Measurements from ENCODE around the gene ARHGAP24. TPM values are rescaled to one million over a fixed set of nuclear protein-coding genes. Genes with fewer than 3 reads are reported as not detected.

Gene ARHGAP24
- total RNA-seq, 6 experiments from 2014 or later, result 4.0 to 7.3 (median 6.1) TPM

DNA sequence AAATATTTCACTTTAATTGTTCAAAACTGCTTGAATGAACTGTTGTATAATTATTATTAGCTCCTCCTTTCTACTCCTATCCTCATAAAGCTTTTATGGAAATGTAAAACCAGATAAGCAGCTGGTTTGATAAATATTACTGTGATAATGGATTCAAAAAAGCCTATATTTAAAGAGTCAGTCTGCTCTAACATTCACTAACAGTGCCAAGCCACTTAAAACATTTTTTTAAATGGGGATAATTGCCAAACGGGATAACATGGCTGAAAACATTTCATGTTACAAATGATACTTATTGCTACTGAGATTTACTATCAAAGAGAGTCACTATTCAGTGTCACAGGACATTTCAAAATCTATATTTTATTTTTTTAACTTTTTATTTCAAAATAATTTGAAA is 17.4 kb downstream of the ARHGAP24 start:
- 35% methylated on average over 1 of the region's 1 CpG for WGBS (ENCODE audit: insufficient coverage, low coverage, low lambda C conversion rate, missing lambda C conversion rate)
- Histone ChIP-seq H3K4me1 (no peaks in the 10 kb centered on the region), H3K9me3 (no peaks in the 10 kb centered on the region), H3K27ac (no peak overlapping the region), H3K27me3 (no peaks in the 10 kb centered on the region), H3K36me3 (no peaks in the 10 kb centered on the region), H3K4me3 (no peak overlapping the region)
- DNase-seq (no peak), ATAC-seq (no peak)
- TF ChIP-seq, protein P1, sequence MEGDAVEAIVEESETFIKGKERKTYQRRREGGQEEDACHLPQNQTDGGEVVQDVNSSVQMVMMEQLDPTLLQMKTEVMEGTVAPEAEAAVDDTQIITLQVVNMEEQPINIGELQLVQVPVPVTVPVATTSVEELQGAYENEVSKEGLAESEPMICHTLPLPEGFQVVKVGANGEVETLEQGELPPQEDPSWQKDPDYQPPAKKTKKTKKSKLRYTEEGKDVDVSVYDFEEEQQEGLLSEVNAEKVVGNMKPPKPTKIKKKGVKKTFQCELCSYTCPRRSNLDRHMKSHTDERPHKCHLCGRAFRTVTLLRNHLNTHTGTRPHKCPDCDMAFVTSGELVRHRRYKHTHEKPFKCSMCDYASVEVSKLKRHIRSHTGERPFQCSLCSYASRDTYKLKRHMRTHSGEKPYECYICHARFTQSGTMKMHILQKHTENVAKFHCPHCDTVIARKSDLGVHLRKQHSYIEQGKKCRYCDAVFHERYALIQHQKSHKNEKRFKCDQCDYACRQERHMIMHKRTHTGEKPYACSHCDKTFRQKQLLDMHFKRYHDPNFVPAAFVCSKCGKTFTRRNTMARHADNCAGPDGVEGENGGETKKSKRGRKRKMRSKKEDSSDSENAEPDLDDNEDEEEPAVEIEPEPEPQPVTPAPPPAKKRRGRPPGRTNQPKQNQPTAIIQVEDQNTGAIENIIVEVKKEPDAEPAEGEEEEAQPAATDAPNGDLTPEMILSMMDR (IDR thresholded peaks at IDR 0.05), result no peak
- no peak for TF ChIP-seq POLR2A (IDR thresholded peaks at IDR 0.05)
- intact Hi-C loops (cut with DNase I), result no loop called here

DNA sequence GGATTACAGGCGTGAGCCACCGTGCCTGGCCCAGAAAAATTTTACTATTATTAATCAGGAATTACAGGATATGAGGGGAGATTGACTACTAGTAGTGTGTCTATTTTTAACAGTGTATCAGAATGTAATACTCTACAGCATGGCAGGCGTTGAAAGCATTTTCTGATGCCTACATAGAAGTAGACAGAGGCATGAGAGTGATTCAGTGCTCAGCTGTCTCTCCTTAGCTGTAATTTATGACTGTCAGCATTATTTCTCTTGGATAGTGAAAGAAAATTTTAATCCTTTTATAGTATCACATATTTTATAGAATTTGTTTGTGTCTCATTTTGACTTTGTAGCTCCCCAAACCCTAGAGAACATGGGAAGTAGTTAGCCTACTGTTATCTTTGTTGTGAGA is 20.7 kb downstream of the ARHGAP24 start:
- WGBS (ENCODE audit: insufficient coverage, low coverage, low lambda C conversion rate, missing lambda C conversion rate), result 71% methylated on average over 3 of the region's 3 CpGs
- DNase-seq (no peak), ATAC-seq (no peak)
- no peaks in the 10 kb centered on the region for H3K9me3 ChIP-seq
- H3K36me3 ChIP-seq, result no peaks in the 10 kb centered on the region
- TF ChIP-seq, protein P1 (IDR thresholded peaks at IDR 0.05), result no peak
- no peaks in the 10 kb centered on the region for H3K27me3 ChIP-seq
- intact Hi-C loops (cut with DNase I), result no loop called here
- no peak overlapping the region for H3K4me3 ChIP-seq
- no peaks in the 10 kb centered on the region for H3K4me1 ChIP-seq
- H3K27ac ChIP-seq, result no peak overlapping the region

DNA sequence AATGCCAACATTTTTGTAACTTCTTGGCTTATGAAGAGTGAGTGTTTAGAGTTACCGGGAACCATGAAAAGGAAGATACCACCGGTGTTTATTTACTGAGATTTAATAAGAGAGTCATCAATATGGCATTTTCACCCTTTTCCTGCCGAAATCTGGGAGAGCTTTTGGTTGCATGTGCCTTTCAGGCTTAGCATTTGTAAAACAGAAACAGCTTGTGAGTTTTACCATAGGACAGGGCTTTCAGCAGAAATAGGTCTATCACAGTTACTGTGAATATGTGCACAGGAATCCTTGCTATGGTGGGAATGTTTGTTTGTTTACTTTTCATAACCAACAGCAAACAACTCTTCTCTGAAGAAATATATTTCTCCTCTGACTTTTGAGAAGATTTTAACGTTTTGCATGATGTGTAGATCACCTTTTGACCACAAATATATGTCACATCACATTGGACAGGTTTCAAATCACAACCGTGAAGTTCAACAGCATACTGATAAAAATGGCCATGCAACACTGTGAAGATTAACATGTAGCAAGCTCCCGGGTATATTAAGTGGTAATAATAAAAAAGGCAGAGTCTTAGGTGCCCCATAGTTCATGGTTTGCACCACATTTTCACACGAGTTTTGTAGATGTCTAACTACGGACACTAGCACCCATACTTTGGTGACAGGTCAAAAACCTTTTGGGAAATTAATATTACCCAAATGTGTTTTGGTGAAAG is 21.3 kb downstream of the ARHGAP24 start:
- no peaks in the 10 kb centered on the region for H3K36me3 ChIP-seq
- no peaks in the 10 kb centered on the region for H3K27me3 ChIP-seq
- intact Hi-C loops (cut with DNase I), result no loop called here
- WGBS (ENCODE audit: insufficient coverage, low coverage, low lambda C conversion rate, missing lambda C conversion rate), result 52% methylated on average over 8 of the region's 8 CpGs
- TF ChIP-seq, protein P1 (IDR thresholded peaks at IDR 0.05), result no peak
- no peak for TF ChIP-seq POLR2A (IDR thresholded peaks at IDR 0.05)
- no peak overlapping the region for H3K27ac ChIP-seq
- ATAC-seq (no peak), DNase-seq (no peak)
- H3K4me3 ChIP-seq, result no peak overlapping the region
- no peaks in the 10 kb centered on the region for H3K4me1 ChIP-seq
- H3K9me3 ChIP-seq, result no peaks in the 10 kb centered on the region

DNA sequence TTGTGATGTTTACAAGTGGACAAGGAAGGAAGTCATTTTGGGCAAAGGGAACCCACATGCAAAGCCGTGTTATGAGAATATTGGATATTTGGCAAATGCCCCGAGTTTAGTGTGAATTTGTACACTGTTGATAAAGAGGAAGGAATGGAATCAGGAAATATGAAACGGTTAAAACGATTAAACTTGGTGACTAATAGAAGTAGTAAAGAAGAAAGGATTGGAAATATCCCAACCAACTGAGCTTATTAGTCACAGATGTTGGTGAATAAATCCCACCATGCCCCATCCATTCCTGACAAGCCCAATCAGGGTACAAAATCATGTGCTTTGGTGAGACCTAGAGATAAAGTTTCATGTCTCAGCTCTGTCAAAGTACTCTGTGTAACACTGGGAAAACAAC is 22.0 kb downstream of the ARHGAP24 start:
- Histone ChIP-seq H3K9me3 (no peaks in the 10 kb centered on the region), H3K27me3 (no peaks in the 10 kb centered on the region), H3K4me1 (no peaks in the 10 kb centered on the region), H3K4me3 (no peak overlapping the region), H3K36me3 (no peaks in the 10 kb centered on the region), H3K27ac (no peak overlapping the region)
- no peak for ATAC-seq
- DNase-seq, result no peak
- WGBS (ENCODE audit: insufficient coverage, low coverage, low lambda C conversion rate, missing lambda C conversion rate), result 37% methylated on average over 4 of the region's 4 CpGs
- intact Hi-C loops (cut with DNase I), result no loop called here
- TF ChIP-seq POLR2A (IDR thresholded peaks at IDR 0.05), result no peak
- TF ChIP-seq, protein P1 (IDR thresholded peaks at IDR 0.05), result no peak

All from right lobe of liver (tissue), 6 donors.